A549 (cell line): ENCODE data around the gene CPTP. TPM values are rescaled to one million over a fixed set of nuclear protein-coding genes. Genes with fewer than 3 reads are reported as not detected.

Experiments
- ATAC-seq, 2 experiments: fragments of 200-7000 bp in 1 of 2; fragments of >200 bp in 1 of 2; cut with Nextera tagmentation in 1 of 2; cut with Tn5 transposase in 1 of 2; 3 replicates each; pipeline versions ENCODE4 v1.8.0 to v1.9.1; 2018 to 2020; ENCODE audit warnings: mild to moderate bottlenecking in 1 of 2, moderate library complexity in 1 of 2
- CTCF ChIA-PET: fragments of 300-600 bp; sonication (Branson Sonifier 250); formaldehyde crosslinking; extraction: SDS; loops from one replicate; lab custom pipeline; 2021; ENCODE audit warnings: antibody characterized with exemption, inconsistent platforms; lab: Yijun Ruan, JAX
- POLR2A ChIA-PET: fragments of 350-600 bp; formaldehyde crosslinking; extraction: SDS; loops from one replicate; lab custom pipeline; 2021; ENCODE audit warnings: antibody characterized with exemption, inconsistent platforms; lab: Yijun Ruan, JAX
- DNase-seq, 2 experiments: peaks; one replicate each; pipeline versions ENCODE4 v3.0.0 to v3.0.0-alpha.2; 2011 to 2016; ENCODE audit warnings: low read depth in 1 of 2, low spot score in 1 of 2
- FAIRE-seq: peaks from 2 replicates; lab custom pipeline; 2011; peaks lifted over from hg19 to GRCh38; lab: Jason Lieb, UNC
- H3K27ac ChIP-seq, 2 experiments: fragments of >200 bp; sonication (Bioruptor Twin); formaldehyde crosslinking; 3 replicates each; pipeline ENCODE4 v1.5.1; 2016 to 2017
- H3K4me1 ChIP-seq: fragments of >200 bp; sonication (Bioruptor Twin); formaldehyde crosslinking; 3 replicates; pipeline ENCODE4 v1.6.1; 2016
- H3K4me2 ChIP-seq: fragments of >200 bp; sonication (Bioruptor Twin); formaldehyde crosslinking; 3 replicates; pipeline ENCODE4 v1.6.1; 2016
- H3K4me3 ChIP-seq: fragments of >200 bp; sonication (Bioruptor Twin); formaldehyde crosslinking; 3 replicates; pipeline ENCODE4 v1.5.1; 2016
- H3K9me3 ChIP-seq: fragments of >200 bp; sonication (Bioruptor Twin); formaldehyde crosslinking; 3 replicates; pipeline ENCODE4 v1.6.1; 2016
- CBX8 ChIP-seq: fragments of 200-600 bp; sonication (generic); IDR thresholded peaks from 2 replicates; pipeline ENCODE4 v1.6.1; 2016
- EHF ChIP-seq: fragments of 250-450 bp; sonication (Bioruptor Pico); IDR thresholded peaks from 2 replicates; pipeline ENCODE4 v1.5.0; 2020; ENCODE audit warnings: mild to moderate bottlenecking
- FOSL2 ChIP-seq, 2 experiments: fragments of 450-650 bp in 1 of 2; fragments of >200 bp in 1 of 2; sonication (Bioruptor Twin) in 1 of 2; formaldehyde crosslinking; IDR thresholded peaks; 2 replicates each; pipeline versions ENCODE4 v1.5.0 to v1.6.1; 2016 to 2020; ENCODE audit warnings: mild to moderate bottlenecking in 1 of 2, moderate library complexity in 1 of 2
- GATA3 ChIP-seq: IDR thresholded peaks from 2 replicates; pipeline ENCODE4 v1.6.1; 2012; ENCODE audit warnings: borderline replicate concordance
- KDM5A ChIP-seq: fragments of 200-600 bp; sonication (generic); IDR thresholded peaks from 2 replicates; pipeline ENCODE4 v1.6.1; 2016; ENCODE audit warnings: antibody characterized with exemption, mild to moderate bottlenecking
- MAFK ChIP-seq: fragments of 450-650 bp; IDR thresholded peaks from 2 replicates; pipeline ENCODE4 v1.6.1; 2014; ENCODE audit not compliant: partially characterized antibody
- MAZ ChIP-seq: fragments of 150-350 bp; IDR thresholded peaks from 2 replicates; pipeline ENCODE4 v1.6.1; 2014; ENCODE audit warnings: antibody characterized with exemption, low read depth, low read length, borderline replicate concordance
- NR3C1 ChIP-seq: fragments of >200 bp; sonication (Bioruptor Twin); formaldehyde crosslinking; IDR thresholded peaks from 3 replicates; pipeline ENCODE4 v1.6.1; 2017
- ZSCAN20 ChIP-seq: fragments of 250-450 bp; sonication (Bioruptor Pico); IDR thresholded peaks from 2 replicates; pipeline ENCODE4 v1.8.0; 2022; ENCODE audit warnings: mild to moderate bottlenecking, moderate library complexity
- WGBS: methylation state at CpG from one replicate; pipeline ENCODE4 v1.1.6; 2017; ENCODE audit errors: missing lambda C conversion rate; 5-methylcytosine and 5-hydroxymethylcytosine counted together
- polyA plus RNA-seq, 4 experiments: library from polyadenylated mRNA; depleted of rRNA in 3 of 4; stranded (reverse); fragments of >200 nt; fragmentation: RNase III in 1 of 4; extraction: RNeasy Plus Mini Kit Qiagen cat#74134 plus additional on column Dnase treatment in 1 of 4; gene quantifications; 2 replicates in 3 of 4; 3 replicates in 1 of 4; pipeline ENCODE4 v1.2.3, GENCODE V29; 2011 to 2017
- TF ChIP-seq, protein P1 (sequence below): IDR thresholded peaks from 2 replicates; pipeline ENCODE4 v1.6.1; 2012
- TF ChIP-seq, protein P2 (sequence below): fragments of >200 bp; sonication (Bioruptor Twin); formaldehyde crosslinking; IDR thresholded peaks from 3 replicates; pipeline ENCODE4 v1.6.1; 2016
- TF ChIP-seq, protein P3 (sequence below): fragments of 250-450 bp; sonication (Bioruptor Pico); IDR thresholded peaks from 2 replicates; pipeline ENCODE4 v1.5.0; 2021; ENCODE audit warnings: mild to moderate bottlenecking, moderate library complexity, borderline replicate concordance

CPTP gene
- polyA plus RNA-seq, 2 of the 4 experiments (the other 2 are of a cell fraction) = 4.3 to 11.9 TPM

DNA sequence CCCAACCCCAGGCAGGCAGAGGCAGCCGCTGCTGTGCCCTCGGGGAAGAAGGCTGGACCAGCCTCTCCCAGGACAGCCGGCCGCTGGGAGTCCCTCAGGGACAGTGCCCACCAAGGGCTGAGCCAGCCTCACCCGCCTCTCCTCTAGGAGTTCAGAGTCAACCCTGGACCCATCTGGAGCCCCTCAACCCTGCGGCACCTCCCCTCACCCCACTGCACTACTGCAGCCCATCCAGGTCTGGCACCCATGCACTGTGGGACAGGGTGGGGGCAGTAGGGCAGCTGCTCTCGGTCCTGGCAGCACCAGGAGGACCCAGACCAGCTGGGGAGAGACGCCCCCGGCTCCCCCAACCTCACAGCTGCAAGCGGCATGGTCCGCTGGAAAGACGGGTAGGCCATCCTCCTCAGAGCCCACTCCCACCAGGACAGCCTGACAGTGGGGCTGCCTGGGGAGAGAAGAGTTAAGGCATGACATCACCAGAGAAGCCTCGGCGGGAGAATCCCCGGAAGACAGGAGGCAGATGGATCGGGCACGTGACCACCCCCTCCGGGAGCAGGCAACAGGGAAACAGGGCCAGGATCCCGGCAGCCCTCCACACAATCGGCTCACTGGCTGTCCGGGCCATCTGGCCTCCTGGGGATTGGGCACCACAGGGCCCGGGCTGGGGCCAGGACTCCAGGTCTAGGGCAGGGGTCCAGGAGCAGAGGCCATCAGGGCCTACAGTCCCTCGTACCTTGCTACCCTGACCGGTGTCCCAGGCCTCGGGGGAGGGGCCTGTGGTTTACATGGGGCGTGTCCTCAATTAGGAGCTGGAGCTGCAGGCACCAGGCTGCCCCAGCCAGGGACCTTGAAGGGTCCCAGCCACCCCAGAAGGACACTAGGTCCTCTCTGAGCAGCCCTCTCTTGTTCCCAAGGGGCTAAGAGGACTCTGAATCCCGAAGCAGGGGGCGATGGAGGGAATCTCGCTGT is 20.0 kb upstream of the CPTP start (continued):
- TF ChIP-seq, protein P1, sequence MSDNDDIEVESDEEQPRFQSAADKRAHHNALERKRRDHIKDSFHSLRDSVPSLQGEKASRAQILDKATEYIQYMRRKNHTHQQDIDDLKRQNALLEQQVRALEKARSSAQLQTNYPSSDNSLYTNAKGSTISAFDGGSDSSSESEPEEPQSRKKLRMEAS = peak; percentile 75
- no peak for TF ChIP-seq NR3C1

DNA sequence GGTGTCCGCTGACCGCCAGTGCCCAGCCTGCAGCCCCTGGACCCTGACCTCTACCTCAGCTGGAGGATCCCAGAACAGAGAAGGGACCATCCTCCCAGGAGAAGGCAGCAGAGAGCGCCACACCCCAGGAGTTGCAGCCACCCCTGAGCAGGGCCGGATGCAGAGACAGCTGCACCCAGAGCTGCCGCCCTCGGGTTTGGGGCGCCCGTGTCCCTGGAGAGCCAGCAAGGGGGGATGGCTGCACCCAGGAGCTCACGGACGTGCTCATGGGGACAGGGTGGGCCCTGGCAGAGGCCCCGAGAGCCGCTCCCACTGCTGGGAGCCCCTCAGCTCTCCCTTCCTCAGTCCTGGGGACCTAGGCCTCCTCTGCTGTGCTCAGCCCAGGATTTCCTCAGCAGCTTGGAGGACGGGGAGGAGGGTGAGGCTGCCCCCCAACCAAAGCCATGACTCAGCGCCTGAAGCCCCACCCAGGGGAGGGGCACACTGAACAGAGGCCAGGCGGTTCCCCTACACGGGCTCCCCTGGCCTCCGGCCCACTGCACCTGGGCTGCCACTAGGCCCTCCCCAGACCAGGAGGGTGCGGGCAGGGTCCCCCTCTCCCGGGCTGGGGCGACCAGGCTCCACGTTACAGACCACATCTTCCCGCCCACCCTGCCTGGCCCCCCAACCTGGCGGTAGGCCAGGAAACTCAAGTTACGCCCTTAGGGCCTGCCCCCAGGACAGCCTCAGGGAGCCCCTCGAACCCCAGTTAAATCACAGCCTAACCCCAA is 19.1 kb upstream of the CPTP start:
- ATAC-seq (peak in 1 of 2 experiments; percentile 34; a peak in 3 of 6 replicates), DNase-seq (peak in 1 of 2 experiments; percentile 53), FAIRE-seq (no peak)
- H3K4me3 ChIP-seq = peak overlapping the region; percentile 29
- WGBS = 64% methylated on average over 5 of the region's 25 CpGs
- H3K4me2 ChIP-seq = peak overlapping the region; percentile 91
- ChIA-PET CTCF (interaction anchor here (0.9 to 1.6 kb wide), 10 partner anchors 10 to 324 kb away, joined by 3 to 7 read pairs (median 3); no protein-coding TSS in a partner anchor), POLR2A (no interaction called here)
- H3K27ac ChIP-seq = peak overlapping the region; percentile 87 to 95
- peaks cover 41% of the 10 kb centered on the region for H3K4me1 ChIP-seq
- no peaks in the 10 kb centered on the region for H3K9me3 ChIP-seq
- TF ChIP-seq MAFK (peak; percentile 24), FOSL2 (IDR thresholded peaks at IDR 0.05) (no peak), FOSL2 (CRISPR knock-in tag; IDR thresholded peaks at IDR 0.05) (peak; percentile 50), MAZ (no peak)
- TF ChIP-seq, protein P2, sequence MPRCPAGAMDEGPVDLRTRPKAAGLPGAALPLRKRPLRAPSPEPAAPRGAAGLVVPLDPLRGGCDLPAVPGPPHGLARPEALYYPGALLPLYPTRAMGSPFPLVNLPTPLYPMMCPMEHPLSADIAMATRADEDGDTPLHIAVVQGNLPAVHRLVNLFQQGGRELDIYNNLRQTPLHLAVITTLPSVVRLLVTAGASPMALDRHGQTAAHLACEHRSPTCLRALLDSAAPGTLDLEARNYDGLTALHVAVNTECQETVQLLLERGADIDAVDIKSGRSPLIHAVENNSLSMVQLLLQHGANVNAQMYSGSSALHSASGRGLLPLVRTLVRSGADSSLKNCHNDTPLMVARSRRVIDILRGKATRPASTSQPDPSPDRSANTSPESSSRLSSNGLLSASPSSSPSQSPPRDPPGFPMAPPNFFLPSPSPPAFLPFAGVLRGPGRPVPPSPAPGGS = no peak

DNA sequence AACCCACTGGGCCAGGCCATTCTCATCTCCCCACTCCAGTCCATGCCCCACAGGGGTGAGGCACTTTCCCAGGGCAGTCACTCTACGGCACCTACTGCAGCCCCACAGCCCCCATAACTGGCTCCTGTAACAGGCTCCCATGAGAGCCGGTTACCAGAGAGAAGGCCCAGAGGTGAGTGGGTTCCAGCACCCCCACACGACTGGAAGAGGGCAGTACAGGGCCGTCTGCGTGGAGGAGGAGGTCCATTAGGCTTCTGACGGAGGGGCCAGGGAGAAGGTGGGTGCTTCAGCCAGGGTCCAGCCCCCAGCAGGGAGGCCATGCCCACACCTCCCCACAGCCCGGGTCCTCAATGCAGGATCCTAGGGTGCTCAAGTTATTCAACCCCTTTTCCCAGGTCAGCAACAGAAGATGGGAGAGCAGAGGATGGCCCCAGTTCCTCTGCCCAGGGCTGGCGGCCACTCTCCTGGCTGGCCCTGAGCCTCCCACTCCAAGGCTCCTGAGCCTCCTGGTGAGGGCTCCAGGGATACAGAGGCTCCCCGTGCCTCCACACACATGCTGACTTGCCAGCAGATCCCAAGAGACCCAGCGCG is 18.4 kb upstream of the CPTP start:
- DNase-seq (no peak), ATAC-seq (peak in 1 of 2 experiments; percentile 8; a peak in 3 of 6 replicates), FAIRE-seq (no peak)
- H3K9me3 ChIP-seq = no peaks in the 10 kb centered on the region
- peak overlapping the region; percentile 91 for H3K4me2 ChIP-seq
- peak overlapping the region; percentile 91 for H3K4me3 ChIP-seq
- POLR2A ChIA-PET = no interaction called here
- peak overlapping the region; percentile 87 to 95 for H3K27ac ChIP-seq
- 57% methylated on average over 8 of the region's 11 CpGs for WGBS
- H3K4me1 ChIP-seq = peaks cover 41% of the 10 kb centered on the region
- CTCF ChIA-PET = interaction anchor here (1.1 to 1.6 kb wide), 5 partner anchors 15 to 325 kb away, joined by 3 to 7 read pairs (median 3); no protein-coding TSS in a partner anchor
- TF ChIP-seq GATA3 = no peak
- TF ChIP-seq MAFK = no peak
- no peak for TF ChIP-seq ZSCAN20 (CRISPR knock-in tag)
- no peak for TF ChIP-seq CBX8
- no peak for TF ChIP-seq KDM5A
- TF ChIP-seq, protein P1 = no peak
- TF ChIP-seq, protein P3, sequence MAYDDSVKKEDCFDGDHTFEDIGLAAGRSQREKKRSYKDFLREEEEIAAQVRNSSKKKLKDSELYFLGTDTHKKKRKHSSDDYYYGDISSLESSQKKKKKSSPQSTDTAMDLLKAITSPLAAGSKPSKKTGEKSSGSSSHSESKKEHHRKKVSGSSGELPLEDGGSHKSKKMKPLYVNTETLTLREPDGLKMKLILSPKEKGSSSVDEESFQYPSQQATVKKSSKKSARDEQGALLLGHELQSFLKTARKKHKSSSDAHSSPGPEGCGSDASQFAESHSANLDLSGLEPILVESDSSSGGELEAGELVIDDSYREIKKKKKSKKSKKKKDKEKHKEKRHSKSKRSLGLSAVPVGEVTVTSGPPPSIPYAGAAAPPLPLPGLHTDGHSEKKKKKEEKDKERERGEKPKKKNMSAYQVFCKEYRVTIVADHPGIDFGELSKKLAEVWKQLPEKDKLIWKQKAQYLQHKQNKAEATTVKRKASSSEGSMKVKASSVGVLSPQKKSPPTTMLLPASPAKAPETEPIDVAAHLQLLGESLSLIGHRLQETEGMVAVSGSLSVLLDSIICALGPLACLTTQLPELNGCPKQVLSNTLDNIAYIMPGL = no peak
- no peak for TF ChIP-seq NR3C1
- no peak for TF ChIP-seq EHF
